Endothelial cell of umbilical vein (primary cell): ENCODE data around the gene MAPKAPK2. TPM values are rescaled to one million over a fixed set of nuclear protein-coding genes. Genes with fewer than 3 reads are reported as not detected.

ENCODE experiments used
- BruUV-seq: library from RNA; stranded (reverse); fragments of 400-500 nt; replicated peaks from 2 replicates; lab custom pipeline; 2021; lab: Mats Ljungman, UMichigan
- CTCF ChIA-PET: fragments of 300-600, 350-600 bp; sonication (Branson Sonifier 250); formaldehyde crosslinking; loops from one replicate; lab custom pipeline; 2021; ENCODE audit warnings: antibody characterized with exemption, inconsistent platforms; lab: Charles Lee
- POLR2A ChIA-PET: fragments of 300-600, 350-600 bp; sonication (Branson Sonifier 250); formaldehyde crosslinking; loops from one replicate; lab custom pipeline; 2021; ENCODE audit warnings: antibody characterized with exemption, inconsistent platforms; lab: Charles Lee
- DNase-seq: peaks from one replicate; pipeline ENCODE4 v3.0.0-alpha.2; 2011; ENCODE audit warnings: low read depth, low spot score
- FAIRE-seq: peaks from 2 replicates; lab custom pipeline; 2011; peaks lifted over from hg19 to GRCh38; lab: Jason Lieb, UNC
- H2AFZ ChIP-seq: 2 replicates; pipeline ENCODE4 v1.6.0; 2012; ENCODE audit warnings: low read depth, low read length, control low read depth, inconsistent platforms
- H3K27ac ChIP-seq: 2 replicates; pipeline ENCODE4 v1.5.1; 2011; ENCODE audit warnings: low read depth, mild to moderate bottlenecking, control low read depth, low read length, moderate library complexity; ENCODE audit not compliant: insufficient read depth
- H3K27me3 ChIP-seq, 2 experiments: 2 replicates each; pipeline versions ENCODE4 v1.6.0 to v1.6.1; 2011; ENCODE audit warnings: low read length in 2 of 2, mixed read lengths in 1 of 2; ENCODE audit not compliant: control insufficient read depth in 2 of 2, insufficient read depth in 2 of 2
- H3K36me3 ChIP-seq, 2 experiments: 2 replicates in 1 of 2; 3 replicates in 1 of 2; pipeline ENCODE4 v1.5.1; 2011; ENCODE audit warnings: low read length in 2 of 2, mild to moderate bottlenecking in 1 of 2, moderate library complexity in 1 of 2; ENCODE audit not compliant: control insufficient read depth in 2 of 2, insufficient read depth in 2 of 2; ENCODE audit errors: extremely low read depth in 1 of 2
- H3K4me1 ChIP-seq: 3 replicates; pipeline ENCODE4 v1.5.1; 2011; ENCODE audit warnings: mild to moderate bottlenecking, low read length; ENCODE audit not compliant: control insufficient read depth, insufficient read depth; ENCODE audit errors: extremely low read depth
- H3K4me2 ChIP-seq: 2 replicates; pipeline ENCODE4 v1.6.1; 2011; ENCODE audit warnings: low read length, control low read depth, mixed read lengths; ENCODE audit not compliant: insufficient read depth
- H3K4me3 ChIP-seq, 3 experiments: fragments of 200-600 bp in 1 of 3; sonication (generic), shearing (Covaris generic) in 1 of 3; replicated peaks in 1 of 3; 2 replicates each; pipeline ENCODE4 v1.5.1; 2011 to 2016; ENCODE audit warnings: control low read depth in 3 of 3, low read length in 3 of 3, mild to moderate bottlenecking in 2 of 3, inconsistent platforms in 1 of 3, low read depth in 1 of 3, moderate library complexity in 1 of 3; ENCODE audit not compliant: insufficient read depth in 1 of 3
- H3K79me2 ChIP-seq: 2 replicates; pipeline ENCODE4 v1.6.0; 2012; ENCODE audit warnings: low read length, inconsistent platforms; ENCODE audit not compliant: control insufficient read depth, insufficient read depth
- H3K9ac ChIP-seq: replicated peaks from 2 replicates; pipeline ENCODE3; 2011; ENCODE audit warnings: low read length, control low read depth; ENCODE audit not compliant: insufficient read depth; ENCODE audit errors: extremely low read depth
- H3K9me1 ChIP-seq: replicated peaks from 3 replicates; pipeline ENCODE4 v1.6.0; 2011; ENCODE audit warnings: mild to moderate bottlenecking, low read length; ENCODE audit not compliant: control insufficient read depth, insufficient read depth; ENCODE audit errors: extremely low read depth
- H3K9me3 ChIP-seq: replicated peaks from 2 replicates; pipeline ENCODE4 v1.5.1; 2012; ENCODE audit warnings: low read length, inconsistent platforms; ENCODE audit not compliant: control insufficient read depth, insufficient read depth
- H4K20me1 ChIP-seq: replicated peaks from 2 replicates; pipeline ENCODE3; 2011; ENCODE audit warnings: mild to moderate bottlenecking, low read length; ENCODE audit not compliant: control insufficient read depth, insufficient read depth; ENCODE audit errors: extremely low read depth
- EZH2 ChIP-seq: IDR thresholded peaks from 2 replicates; pipeline ENCODE4 v1.6.1; 2012; ENCODE audit warnings: borderline replicate concordance, low read depth, mild to moderate bottlenecking, moderate library complexity, low read length, inconsistent platforms; ENCODE audit not compliant: severe bottlenecking
- FOS ChIP-seq: IDR thresholded peaks from 2 replicates; pipeline ENCODE4 v1.6.1; 2011; ENCODE audit warnings: mild to moderate bottlenecking, low read length, moderate library complexity, borderline replicate concordance; ENCODE audit not compliant: insufficient read depth
- GATA2 ChIP-seq: IDR thresholded peaks from 2 replicates; pipeline ENCODE4 v1.7.0; 2011; ENCODE audit warnings: low read depth, mild to moderate bottlenecking, moderate library complexity, mixed read lengths, low read length; ENCODE audit not compliant: insufficient read length, insufficient read depth
- JUN ChIP-seq: IDR thresholded peaks from 2 replicates; pipeline ENCODE4 v1.6.1; 2011; ENCODE audit warnings: borderline replicate concordance, low read depth; ENCODE audit not compliant: insufficient read length, insufficient read depth
- MYC ChIP-seq: IDR thresholded peaks from one replicate; pipeline ENCODE4 v1.6.1; 2011; ENCODE audit warnings: mild to moderate bottlenecking, low read depth, low read length
- POLR2A ChIP-seq: IDR thresholded peaks from 2 replicates; pipeline ENCODE4 v1.6.1; 2012; ENCODE audit warnings: low read depth, mild to moderate bottlenecking, control low read depth, low read length
- POLR2AphosphoS5 ChIP-seq: IDR thresholded peaks from 2 replicates; pipeline ENCODE4 v1.6.1; 2012; ENCODE audit warnings: low read depth, mild to moderate bottlenecking, control low read depth, low read length, moderate library complexity; ENCODE audit not compliant: insufficient read depth
- dilution Hi-C: fragments of 300-500 bp; cut with MboI; formaldehyde crosslinking; loops from one replicate; pipeline ENCODE4 v1.15.0; 2019; ENCODE audit warnings: low sequenced_read_pairs; ENCODE audit not compliant: extremely low pct_ligation_motif_present
- intact Hi-C: fragments of 100-400 bp; cut with micrococcal nuclease; formaldehyde crosslinking; loops from one replicate; pipeline ENCODE4 v1.10.0; 2022
- polyA plus RNA-seq, 4 experiments: library from polyadenylated mRNA; depleted of rRNA in 3 of 4; stranded (reverse) in 3 of 4; unstranded in 1 of 4; fragments of >200 nt; gene quantifications; 2 replicates each; pipeline versions ENCODE4 v1.2.1 to v1.2.3, GENCODE V29; 2011 to 2012; ENCODE audit warnings: missing spikeins in 1 of 4
- total RNA-seq: library from RNA; stranded (reverse); gene quantifications from 2 replicates; pipeline ENCODE4 v1.2.3, GENCODE V29; 2021
- TF ChIP-seq, protein P1 (sequence below), 2 donors: IDR thresholded peaks; 1 replicate in 1 of 2; 2 replicates in 1 of 2; pipeline ENCODE4 v1.5.1; 2011; ENCODE audit warnings: low read length in 2 of 2, mild to moderate bottlenecking in 2 of 2, moderate library complexity in 2 of 2, control low read depth in 1 of 2, inconsistent platforms in 1 of 2, low read depth in 1 of 2; ENCODE audit not compliant: insufficient read depth in 1 of 2; ENCODE audit errors: extremely low read depth in 1 of 2
- TF ChIP-seq, protein P2 (sequence below): IDR thresholded peaks from 2 replicates; pipeline ENCODE4 v1.6.1; 2011; ENCODE audit not compliant: insufficient read depth, insufficient read length

The MAPKAPK2 gene
- total and polyA plus RNA-seq, 2 donors (not counting 3 experiments of a cell fraction or from before 2014, with no cell fraction given), result 52.9 to 69.1 TPM

DNA sequence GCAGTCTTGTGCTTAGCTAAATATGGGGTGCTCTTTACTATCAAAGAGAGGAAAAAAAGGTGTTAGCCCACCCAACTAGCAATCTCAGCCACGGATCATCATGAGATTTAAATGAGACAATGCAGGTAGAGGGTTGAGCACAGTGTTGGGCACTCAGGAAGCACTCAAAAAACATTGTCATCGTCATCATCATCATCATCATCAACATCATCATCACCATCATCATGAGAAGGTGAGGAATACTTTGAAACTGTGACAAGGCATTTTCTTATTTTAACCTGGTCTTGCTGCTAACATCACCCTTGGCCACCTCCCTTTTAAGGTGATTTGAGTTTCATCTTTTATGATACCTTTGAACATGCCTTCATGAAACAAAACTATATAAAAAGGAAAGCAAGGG lies 3.3 kb upstream of the MAPKAPK2 start:
- no peaks in the 10 kb centered on the region for H4K20me1 ChIP-seq
- no peak for TF ChIP-seq GATA2
- no peak for TF ChIP-seq POLR2AphosphoS5
- TF ChIP-seq, protein P1, sequence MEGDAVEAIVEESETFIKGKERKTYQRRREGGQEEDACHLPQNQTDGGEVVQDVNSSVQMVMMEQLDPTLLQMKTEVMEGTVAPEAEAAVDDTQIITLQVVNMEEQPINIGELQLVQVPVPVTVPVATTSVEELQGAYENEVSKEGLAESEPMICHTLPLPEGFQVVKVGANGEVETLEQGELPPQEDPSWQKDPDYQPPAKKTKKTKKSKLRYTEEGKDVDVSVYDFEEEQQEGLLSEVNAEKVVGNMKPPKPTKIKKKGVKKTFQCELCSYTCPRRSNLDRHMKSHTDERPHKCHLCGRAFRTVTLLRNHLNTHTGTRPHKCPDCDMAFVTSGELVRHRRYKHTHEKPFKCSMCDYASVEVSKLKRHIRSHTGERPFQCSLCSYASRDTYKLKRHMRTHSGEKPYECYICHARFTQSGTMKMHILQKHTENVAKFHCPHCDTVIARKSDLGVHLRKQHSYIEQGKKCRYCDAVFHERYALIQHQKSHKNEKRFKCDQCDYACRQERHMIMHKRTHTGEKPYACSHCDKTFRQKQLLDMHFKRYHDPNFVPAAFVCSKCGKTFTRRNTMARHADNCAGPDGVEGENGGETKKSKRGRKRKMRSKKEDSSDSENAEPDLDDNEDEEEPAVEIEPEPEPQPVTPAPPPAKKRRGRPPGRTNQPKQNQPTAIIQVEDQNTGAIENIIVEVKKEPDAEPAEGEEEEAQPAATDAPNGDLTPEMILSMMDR (IDR thresholded peaks at IDR 0.05; ENCODE audit: extremely low read depth in 1 of 2, insufficient read depth in 1 of 2, low read depth in 1 of 2, low read length in 2 of 2), result no peak
- no peak overlapping the region for H3K9ac ChIP-seq
- H2AFZ ChIP-seq, result no peak overlapping the region
- FAIRE-seq, result no peak
- no TSS peak for BruUV-seq
- H3K4me2 ChIP-seq, result no peak overlapping the region
- H3K27me3 ChIP-seq, result peaks cover 37 to 52% of the 10 kb centered on the region in 2 experiments
- peaks cover 8% of the 10 kb centered on the region for H3K79me2 ChIP-seq
- dilution Hi-C loops, result no loop called here
- no peak for DNase-seq
- H3K4me1 ChIP-seq, result peaks cover 3% of the 10 kb centered on the region
- H3K36me3 ChIP-seq, result no peaks in the 10 kb centered on the region
- ChIA-PET POLR2A (no interaction called here), CTCF (no interaction called here)
- intact Hi-C loops, result no loop called here
- H3K4me3 ChIP-seq, result no peak overlapping the region
- no peaks in the 10 kb centered on the region for H3K9me3 ChIP-seq
- H3K27ac ChIP-seq, result no peak overlapping the region
- H3K9me1 ChIP-seq, result no peaks in the 10 kb centered on the region

DNA sequence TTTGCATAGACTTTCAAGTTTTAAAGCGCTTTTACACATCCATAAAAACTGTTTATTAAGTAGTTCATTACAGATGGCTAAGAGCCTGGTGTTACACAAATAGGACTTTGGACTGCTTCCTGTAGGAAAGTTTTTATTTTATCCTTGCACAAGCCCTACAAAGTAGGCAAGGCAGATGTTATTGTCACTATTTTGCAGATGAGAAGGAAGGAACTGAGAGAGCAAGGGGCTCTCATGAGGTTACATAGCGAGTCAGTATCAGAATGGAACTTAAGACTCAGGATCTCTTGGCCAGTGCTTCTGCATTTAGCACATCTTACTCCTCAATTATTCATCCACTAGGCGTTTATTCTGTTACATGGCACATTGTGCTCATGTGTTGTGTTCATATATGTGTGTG lies 2.6 kb upstream of the MAPKAPK2 start:
- TF ChIP-seq JUN (no peak), POLR2A (no peak), EZH2 (no peak), POLR2AphosphoS5 (no peak), MYC (no peak), GATA2 (no peak), FOS (no peak)
- TF ChIP-seq, protein P2, sequence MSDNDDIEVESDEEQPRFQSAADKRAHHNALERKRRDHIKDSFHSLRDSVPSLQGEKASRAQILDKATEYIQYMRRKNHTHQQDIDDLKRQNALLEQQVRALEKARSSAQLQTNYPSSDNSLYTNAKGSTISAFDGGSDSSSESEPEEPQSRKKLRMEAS, result no peak
- TF ChIP-seq, protein P1 (IDR thresholded peaks at IDR 0.05; ENCODE audit: extremely low read depth in 1 of 2, insufficient read depth in 1 of 2, low read depth in 1 of 2, low read length in 2 of 2), result no peak
- CTCF ChIA-PET, result interaction anchor here (3.6 kb wide), 1 partner anchor 19 kb away, joined by 26 read pairs; no protein-coding TSS in a partner anchor
- H3K4me3 ChIP-seq, result no peak overlapping the region
- POLR2A ChIA-PET, result no interaction called here
- FAIRE-seq (no peak), DNase-seq (no peak)
- H3K9me3 ChIP-seq, result no peaks in the 10 kb centered on the region
- H3K36me3 ChIP-seq, result no peaks in the 10 kb centered on the region
- no TSS peak for BruUV-seq
- H3K27me3 ChIP-seq, result peaks cover 37 to 52% of the 10 kb centered on the region in 2 experiments
- intact Hi-C loops (no loop called here), dilution Hi-C loops (no loop called here)
- no peak overlapping the region for H3K9ac ChIP-seq
- peaks cover 9% of the 10 kb centered on the region for H3K4me1 ChIP-seq
- H4K20me1 ChIP-seq, result no peaks in the 10 kb centered on the region
- no peak overlapping the region for H3K4me2 ChIP-seq
- no peak overlapping the region for H2AFZ ChIP-seq
- peaks cover 15% of the 10 kb centered on the region for H3K79me2 ChIP-seq
- H3K9me1 ChIP-seq, result no peaks in the 10 kb centered on the region
- no peak overlapping the region for H3K27ac ChIP-seq
